HepG2 (cell line): ENCODE measurements around the gene RNU4-1. TPM values are rescaled to one million over a fixed set of nuclear protein-coding genes. Genes with fewer than 3 reads are reported as not detected.

Experiments
- ATAC-seq: fragments of 200-7000 bp; cut with Tn5 transposase; 3 replicates; pipeline ENCODE4 v1.9.1; 2020; ENCODE audit warnings: mild to moderate bottlenecking, moderate library complexity
- BruUV-seq: library from RNA; stranded (reverse); fragments of 400-500 nt; replicated peaks from 2 replicates; lab custom pipeline; 2021; lab: Mats Ljungman, UMichigan
- CTCF ChIA-PET: fragments of 300-600 bp; formaldehyde crosslinking; extraction: SDS; loops from one replicate; lab custom pipeline; 2021; ENCODE audit warnings: low total read pairs, inconsistent platforms, low intra/inter-chr PET ratio; lab: Yijun Ruan, JAX
- POLR2A ChIA-PET: fragments of 350-600 bp; sonication (Branson Sonifier 250); formaldehyde crosslinking; loops from one replicate; lab custom pipeline; 2020; ENCODE audit warnings: antibody characterized with exemption, inconsistent platforms; lab: Yijun Ruan, JAX
- DNase-seq: peaks from one replicate; pipeline ENCODE4 v3.0.0-alpha.2; 2015; ENCODE audit warnings: low spot score
- FAIRE-seq: peaks from 3 replicates; lab custom pipeline; 2011; peaks lifted over from hg19 to GRCh38; lab: Jason Lieb, UNC
- H2AFZ ChIP-seq: one replicate; pipeline ENCODE4 v1.6.1; 2011; ENCODE audit warnings: low read length, inconsistent platforms
- H3K27ac ChIP-seq: fragments of 300-600 bp; 3 replicates; pipeline ENCODE4 v1.8.0; 2011; ENCODE audit warnings: mixed run types, mild to moderate bottlenecking, mixed read lengths, low read length, inconsistent platforms; ENCODE audit not compliant: insufficient read depth; ENCODE audit errors: extremely low read length
- H3K27me3 ChIP-seq, 2 experiments: fragments of 200-600 bp in 1 of 2; 2 replicates in 1 of 2; 3 replicates in 1 of 2; pipeline versions ENCODE4 v1.6.0 to v1.8.0; 2011; ENCODE audit warnings: low read length in 2 of 2, mild to moderate bottlenecking in 2 of 2, moderate library complexity in 2 of 2, inconsistent platforms in 1 of 2; ENCODE audit not compliant: insufficient read depth in 2 of 2, control insufficient read depth in 1 of 2
- H3K36me3 ChIP-seq, 2 experiments: fragments of 200-600 bp in 1 of 2; replicated peaks in 1 of 2; 2 replicates in 1 of 2; 3 replicates in 1 of 2; pipeline versions ENCODE4 v1.5.1 to v1.8.0; 2011; ENCODE audit warnings: low read length in 2 of 2, inconsistent platforms in 1 of 2; ENCODE audit not compliant: insufficient read depth in 2 of 2, control insufficient read depth in 1 of 2
- H3K4me1 ChIP-seq: 2 replicates; pipeline ENCODE4 v1.5.1; 2012; ENCODE audit warnings: low read length, inconsistent platforms; ENCODE audit not compliant: insufficient read depth
- H3K4me2 ChIP-seq: 2 replicates; pipeline ENCODE4 v1.6.0; 2011; ENCODE audit warnings: low read depth, low read length, inconsistent platforms
- H3K4me3 ChIP-seq, 3 experiments: fragments of 200-600 bp in 1 of 3; sonication (generic), shearing (Covaris generic) in 1 of 3; replicated peaks in 1 of 3; 2 replicates each; pipeline ENCODE4 v1.5.1; 2011 to 2016; ENCODE audit warnings: low read length in 3 of 3, inconsistent platforms in 2 of 3, low read depth in 2 of 3, mild to moderate bottlenecking in 2 of 3, control low read depth in 1 of 3, mixed read lengths in 1 of 3; ENCODE audit not compliant: insufficient read depth in 1 of 3
- H3K79me2 ChIP-seq: one replicate; pipeline ENCODE4 v1.6.1; 2011; ENCODE audit warnings: low read length, inconsistent platforms; ENCODE audit not compliant: insufficient read depth
- H3K9ac ChIP-seq: 2 replicates; pipeline ENCODE4 v1.6.0; 2011; ENCODE audit warnings: mild to moderate bottlenecking, low read depth, low read length, inconsistent platforms; ENCODE audit not compliant: insufficient read depth
- H3K9me3 ChIP-seq: 2 replicates; pipeline ENCODE4 v1.5.1; 2012; ENCODE audit warnings: mild to moderate bottlenecking, low read length
- H4K20me1 ChIP-seq: 2 replicates; pipeline ENCODE4 v1.6.0; 2011; ENCODE audit warnings: inconsistent platforms, mild to moderate bottlenecking, low read length, moderate library complexity; ENCODE audit not compliant: insufficient read depth
- ATAD3A ChIP-seq: sonication (generic); formaldehyde crosslinking; IDR thresholded peaks from 2 replicates; pipeline ENCODE4 v1.4.0; 2020; ENCODE audit warnings: missing genetic modification reagents
- HNF4G ChIP-seq, 2 experiments: sonication (generic) in 1 of 2; formaldehyde crosslinking in 1 of 2; IDR thresholded peaks; 2 replicates each; pipeline versions ENCODE4 v1.4.0 to v1.6.1; 2011 to 2020; ENCODE audit warnings: borderline replicate concordance in 2 of 2, low read depth in 2 of 2, mild to moderate bottlenecking in 2 of 2, low read length in 1 of 2, missing genetic modification reagents in 1 of 2, moderate library complexity in 1 of 2
- MED8 ChIP-seq: sonication (generic); formaldehyde crosslinking; IDR thresholded peaks from 2 replicates; pipeline ENCODE4 v1.8.1; 2023; ENCODE audit warnings: mild to moderate bottlenecking, missing genetic modification reagents; ENCODE audit not compliant: insufficient replicate concordance
- PITX1 ChIP-seq: sonication (generic); formaldehyde crosslinking; IDR thresholded peaks from 2 replicates; pipeline ENCODE4 v1.5.1; 2020; ENCODE audit warnings: mild to moderate bottlenecking, missing genetic modification reagents
- RBAK ChIP-seq: sonication (generic); formaldehyde crosslinking; IDR thresholded peaks from 2 replicates; pipeline ENCODE4 v1.5.1; 2020; ENCODE audit warnings: mild to moderate bottlenecking, missing genetic modification reagents
- TSC22D2 ChIP-seq: sonication (generic); formaldehyde crosslinking; IDR thresholded peaks from 2 replicates; pipeline ENCODE4 v1.5.1; 2020; ENCODE audit warnings: missing genetic modification reagents, mild to moderate bottlenecking, borderline replicate concordance
- ZNF678 ChIP-seq: sonication (generic); formaldehyde crosslinking; IDR thresholded peaks from 2 replicates; pipeline ENCODE4 v1.4.0; 2020; ENCODE audit warnings: mild to moderate bottlenecking, missing genetic modification reagents
- ZNF878 ChIP-seq: sonication (generic); formaldehyde crosslinking; IDR thresholded peaks from 2 replicates; pipeline ENCODE4 v1.8.1; 2023; ENCODE audit warnings: mild to moderate bottlenecking, missing genetic modification reagents, moderate library complexity
- WGBS: methylation state at CpG from one replicate; pipeline ENCODE4 v1.1.6; 2017; ENCODE audit warnings: low lambda C conversion rate; 5-methylcytosine and 5-hydroxymethylcytosine counted together
- in situ Hi-C: cut with HindIII; loops from 2 replicates; pipeline ENCODE4 v1.10.0; 2017; ENCODE audit warnings: low pct_unique_long_range_greater_than_20kb; ENCODE audit not compliant: extremely low pct_ligation_motif_present
- intact Hi-C: fragments of 100-400 bp; cut with micrococcal nuclease; formaldehyde crosslinking; loops from one replicate; pipeline ENCODE4 v1.10.0; 2022; ENCODE audit not compliant: unreplicated experiment
- polyA plus RNA-seq, 8 experiments: library from polyadenylated mRNA; depleted of rRNA in 3 of 8; stranded (reverse) in 7 of 8; unstranded in 1 of 8; fragments of >200 nt; fragmentation: Illumina TruSeq in 4 of 8; extraction: Trizol in 4 of 8; gene quantifications; 2 replicates each; pipeline versions ENCODE4 v1.2.1 to v1.2.3, GENCODE V29; 2011 to 2016; ENCODE audit warnings: low read depth in 4 of 8, missing spikeins in 1 of 8, mixed read lengths in 1 of 8; ENCODE audit not compliant: insufficient read depth in 1 of 8
- total RNA-seq, 5 experiments: library from RNA; depleted of rRNA; stranded (reverse); fragments of >200 nt; fragmentation: Illumina TruSeq; extraction: Trizol; gene quantifications; 2 replicates each; pipeline ENCODE4 v1.2.3, GENCODE V29; 2016; ENCODE audit warnings: low read depth in 1 of 5
- TF ChIP-seq, protein P1 (sequence below): sonication (generic); formaldehyde crosslinking; IDR thresholded peaks from 2 replicates; pipeline ENCODE4 v1.9.0; 2022; ENCODE audit warnings: low read depth, missing genetic modification reagents
- TF ChIP-seq, protein P2 (sequence below): sonication (generic); formaldehyde crosslinking; IDR thresholded peaks from 2 replicates; pipeline ENCODE4 v1.9.0; 2021; ENCODE audit warnings: missing genetic modification reagents, borderline replicate concordance

Gene RNU4-1
- total and polyA plus RNA-seq, 2 of the 13 experiments (the other 11 are each of a cell fraction or from before 2014, with no cell fraction given) = 7,407 TPM; not detected in 1

DNA sequence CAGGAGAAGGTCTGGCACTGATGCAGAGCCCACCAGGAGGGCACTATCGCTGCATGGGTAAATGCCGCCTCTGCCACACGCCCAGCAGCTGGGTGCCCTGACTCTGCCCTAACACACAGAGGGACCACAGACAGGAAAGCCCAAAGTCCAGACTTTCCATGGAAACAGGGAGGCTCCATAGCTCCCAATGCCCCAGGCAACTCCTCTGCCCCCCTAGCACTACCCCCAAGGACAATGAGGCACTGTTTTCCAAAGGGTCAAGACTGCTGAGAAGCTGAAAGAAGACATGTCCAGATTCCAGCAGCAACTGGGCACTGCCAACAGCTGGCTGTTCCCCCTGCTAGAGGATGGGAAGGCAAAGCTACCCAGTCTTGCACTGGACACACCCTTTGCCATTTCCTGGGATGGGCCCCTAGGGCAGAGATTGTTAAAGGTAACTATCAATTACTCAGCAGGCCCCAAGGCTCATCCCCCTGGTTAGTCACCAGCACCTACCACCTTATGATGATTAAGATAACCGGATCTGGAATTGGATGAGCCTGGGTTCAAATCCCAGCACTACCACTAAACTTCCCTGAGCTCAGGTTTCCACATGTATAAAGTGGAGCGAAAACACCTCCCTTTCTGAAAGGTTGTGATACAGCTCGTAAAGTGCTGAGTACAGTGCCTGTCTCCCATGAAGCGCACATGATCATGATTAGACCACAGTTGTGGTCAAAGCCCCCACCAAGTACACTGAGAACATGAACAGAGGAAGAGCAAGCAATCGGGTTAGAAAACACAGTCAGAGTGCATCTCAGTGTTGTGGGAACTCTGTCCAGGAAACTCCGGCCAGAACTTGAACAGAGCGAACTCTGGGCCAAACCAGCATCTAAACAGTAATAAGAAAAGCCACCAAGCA, 30.8 kb downstream of the RNU4-1 start (continued):
- TF ChIP-seq, protein P1, sequence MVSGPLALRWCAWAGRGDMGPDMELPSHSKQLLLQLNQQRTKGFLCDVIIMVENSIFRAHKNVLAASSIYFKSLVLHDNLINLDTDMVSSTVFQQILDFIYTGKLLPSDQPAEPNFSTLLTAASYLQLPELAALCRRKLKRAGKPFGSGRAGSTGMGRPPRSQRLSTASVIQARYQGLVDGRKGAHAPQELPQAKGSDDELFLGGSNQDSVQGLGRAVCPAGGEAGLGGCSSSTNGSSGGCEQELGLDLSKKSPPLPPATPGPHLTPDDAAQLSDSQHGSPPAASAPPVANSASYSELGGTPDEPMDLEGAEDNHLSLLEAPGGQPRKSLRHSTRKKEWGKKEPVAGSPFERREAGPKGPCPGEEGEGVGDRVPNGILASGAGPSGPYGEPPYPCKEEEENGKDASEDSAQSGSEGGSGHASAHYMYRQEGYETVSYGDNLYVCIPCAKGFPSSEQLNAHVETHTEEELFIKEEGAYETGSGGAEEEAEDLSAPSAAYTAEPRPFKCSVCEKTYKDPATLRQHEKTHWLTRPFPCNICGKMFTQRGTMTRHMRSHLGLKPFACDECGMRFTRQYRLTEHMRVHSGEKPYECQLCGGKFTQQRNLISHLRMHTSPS (CRISPR knock-in tag) = peak; percentile 89

DNA sequence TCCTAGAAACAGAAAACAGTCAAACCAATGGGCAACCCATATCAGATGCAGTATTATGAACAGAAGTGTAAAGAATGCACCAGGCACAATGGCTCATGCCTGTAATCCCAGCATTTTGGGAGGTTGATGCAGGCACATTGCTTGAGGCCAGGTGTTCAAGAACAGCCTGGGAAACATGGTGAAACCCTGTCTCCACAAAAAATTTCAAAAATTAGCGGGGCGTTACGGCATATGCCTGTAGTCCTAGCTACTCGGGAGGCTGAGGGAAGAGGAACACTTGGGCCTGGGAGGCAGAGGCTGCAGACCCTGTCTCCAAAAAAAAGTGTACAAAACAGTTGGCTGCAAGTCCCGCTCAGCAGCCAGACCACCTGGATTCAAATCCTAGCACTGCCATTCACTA, 32.4 kb downstream of the RNU4-1 start:
- no peak for ATAC-seq
- no peaks in the 10 kb centered on the region for H3K9me3 ChIP-seq
- DNase-seq = no peak
- intact Hi-C loops (no loop called here), in situ Hi-C loops (loop anchor here (10.0 kb wide), 1 partner anchor 46 kb away; no protein-coding TSS in a partner anchor)
- no peak overlapping the region for H3K9ac ChIP-seq
- H3K27me3 ChIP-seq = no peaks in the 10 kb centered on the region
- no peak overlapping the region for H3K4me3 ChIP-seq
- CTCF ChIA-PET = no interaction called here
- 98% methylated on average over 5 of the region's 5 CpGs for WGBS
- no peaks in the 10 kb centered on the region; a peak in 2 of 5 replicates for H3K36me3 ChIP-seq
- POLR2A ChIA-PET = interaction anchor here (8.7 to 13.4 kb wide), 2 partner anchors 31 kb away, joined by 124 to 265 read pairs; partner anchors contain the start of genes RNU4-1 and RNU4-2
- H3K27ac ChIP-seq = no peak overlapping the region
- TF ChIP-seq, protein P2, sequence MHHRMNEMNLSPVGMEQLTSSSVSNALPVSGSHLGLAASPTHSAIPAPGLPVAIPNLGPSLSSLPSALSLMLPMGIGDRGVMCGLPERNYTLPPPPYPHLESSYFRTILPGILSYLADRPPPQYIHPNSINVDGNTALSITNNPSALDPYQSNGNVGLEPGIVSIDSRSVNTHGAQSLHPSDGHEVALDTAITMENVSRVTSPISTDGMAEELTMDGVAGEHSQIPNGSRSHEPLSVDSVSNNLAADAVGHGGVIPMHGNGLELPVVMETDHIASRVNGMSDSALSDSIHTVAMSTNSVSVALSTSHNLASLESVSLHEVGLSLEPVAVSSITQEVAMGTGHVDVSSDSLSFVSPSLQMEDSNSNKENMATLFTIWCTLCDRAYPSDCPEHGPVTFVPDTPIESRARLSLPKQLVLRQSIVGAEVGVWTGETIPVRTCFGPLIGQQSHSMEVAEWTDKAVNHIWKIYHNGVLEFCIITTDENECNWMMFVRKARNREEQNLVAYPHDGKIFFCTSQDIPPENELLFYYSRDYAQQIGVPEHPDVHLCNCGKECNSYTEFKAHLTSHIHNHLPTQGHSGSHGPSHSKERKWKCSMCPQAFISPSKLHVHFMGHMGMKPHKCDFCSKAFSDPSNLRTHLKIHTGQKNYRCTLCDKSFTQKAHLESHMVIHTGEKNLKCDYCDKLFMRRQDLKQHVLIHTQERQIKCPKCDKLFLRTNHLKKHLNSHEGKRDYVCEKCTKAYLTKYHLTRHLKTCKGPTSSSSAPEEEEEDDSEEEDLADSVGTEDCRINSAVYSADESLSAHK (CRISPR knock-in tag) = no peak
- no peak for TF ChIP-seq HNF4G (IDR thresholded peaks at IDR 0.05; ENCODE audit: borderline replicate concordance, low read depth, low read length)
- no peak for TF ChIP-seq HNF4G (CRISPR knock-in tag; IDR thresholded peaks at IDR 0.05; ENCODE audit: borderline replicate concordance, low read depth)
- TF ChIP-seq ATAD3A = no peak
- no peak for TF ChIP-seq PITX1
- no peak for TF ChIP-seq ZNF878
- no peak for TF ChIP-seq ZNF678 (CRISPR knock-in tag)
- TF ChIP-seq RBAK (CRISPR knock-in tag) = no peak
- TF ChIP-seq MED8 (CRISPR knock-in tag) = no peak
- no peak for TF ChIP-seq TSC22D2
- no peak for FAIRE-seq
- H3K4me2 ChIP-seq = no peak overlapping the region
- H3K79me2 ChIP-seq = peaks cover 66% of the 10 kb centered on the region
- BruUV-seq = no TSS peak
- H2AFZ ChIP-seq = no peak overlapping the region
- peaks cover 3% of the 10 kb centered on the region; the same call in 1 of the 2 replicates for H4K20me1 ChIP-seq
- peaks cover 84% of the 10 kb centered on the region for H3K4me1 ChIP-seq
